HEK293T (cell line): ENCODE results near the gene HKDC1.
"Not testable (repeated sequence)": the region's sequence is repeated elsewhere in the genome, so short reads cannot be mapped to it uniquely, and the experiment has no call there.

Source experiments
- BHLHE40 ChIP-seq: fragments of 450-650 bp; IDR thresholded peaks from 2 replicates; pipeline ENCODE4 v1.6.1; 2016; ENCODE audit warnings: mild to moderate bottlenecking, moderate library complexity, borderline replicate concordance
- ELF4 ChIP-seq: fragments of 450-650 bp; IDR thresholded peaks from 2 replicates; pipeline ENCODE4 v1.6.1; 2017; ENCODE audit warnings: antibody characterized with exemption
- FOXK2 ChIP-seq: fragments of 450-650 bp; IDR thresholded peaks from 2 replicates; pipeline ENCODE4 v1.6.1; 2016; ENCODE audit warnings: mild to moderate bottlenecking
- FOXM1 ChIP-seq: fragments of 450-650 bp; IDR thresholded peaks from 2 replicates; pipeline ENCODE4 v1.6.1; 2017; ENCODE audit warnings: mild to moderate bottlenecking, borderline replicate concordance
- NFRKB ChIP-seq: fragments of 450-650 bp; IDR thresholded peaks from 2 replicates; pipeline ENCODE4 v1.6.1; 2016; ENCODE audit warnings: mild to moderate bottlenecking, moderate library complexity
- SP1 ChIP-seq: fragments of 450-650 bp; IDR thresholded peaks from 2 replicates; pipeline ENCODE4 v1.6.1; 2017
- SUZ12 ChIP-seq: fragments of 450-650 bp; IDR thresholded peaks from 2 replicates; pipeline ENCODE4 v1.6.1; 2016; ENCODE audit warnings: mild to moderate bottlenecking
- TARDBP ChIP-seq: fragments of 450-650 bp; IDR thresholded peaks from 2 replicates; pipeline ENCODE4 v1.6.1; 2016

GRCh38 chr10:69308304-69308703, 88.2 kb downstream of the HKDC1 start:
- not testable (repeated sequence) for TF ChIP-seq FOXK2, SP1, ELF4, SUZ12, TARDBP, NFRKB, FOXM1, BHLHE40
